ENCODE results near the gene AQP3.

The AQP3 gene

GRCh38 chr9:33414889-33415500 lies 32.4 kb downstream of the AQP3 start:
- DNase-seq (no peak), ATAC-seq (ENCODE audit: insufficient read depth, low read depth) (no peak)
- Histone ChIP-seq H3K4me3 (ENCODE audit: low read depth in 1 of 2, low read length in 2 of 2) (no peak overlapping the region; a peak in 1 of 4 replicates), H3K79me2 (ENCODE audit: insufficient read depth, low read length) (no peaks in the 10 kb centered on the region), H2AFZ (ENCODE audit: low read depth, low read length) (0 out of 2 replicates have a peak overlapping the region, but pooled peaks have one; percentile 90), H4K20me1 (ENCODE audit: insufficient read depth, low read length) (no peaks in the 10 kb centered on the region), H3K9me3 (ENCODE audit: insufficient read depth, low read length, severe bottlenecking) (no peaks in the 10 kb centered on the region), H3K4me2 (ENCODE audit: insufficient read depth, low read length) (peak overlapping the region; percentile 61; the same call in 1 of the 2 replicates), H3K9ac (ENCODE audit: low read depth, low read length) (no peak overlapping the region), H3K36me3 (ENCODE audit: insufficient read depth, low read length) (no peaks in the 10 kb centered on the region), H3K27me3 (ENCODE audit: insufficient read depth, low read length, poor library complexity) (no peaks in the 10 kb centered on the region), H3K4me1 (ENCODE audit: insufficient read depth, low read length) (peaks cover 22% of the 10 kb centered on the region), H3K27ac (ENCODE audit: low read length) (no peak overlapping the region)
- TF ChIP-seq EZH2 (IDR thresholded peaks at IDR 0.05; ENCODE audit: borderline replicate concordance, low read depth, low read length, severe bottlenecking) (no peak), CTCF (IDR thresholded peaks at IDR 0.05; ENCODE audit: borderline replicate concordance, extremely low read depth, low read length, poor library complexity, severe bottlenecking) (no peak)

GRCh38 chr9:33414268-33414667 lies 33.1 kb downstream of the AQP3 start:
- no peak for TF ChIP-seq EZH2 (IDR thresholded peaks at IDR 0.05; ENCODE audit: borderline replicate concordance, low read depth, low read length, severe bottlenecking)
- no peak for TF ChIP-seq CTCF (IDR thresholded peaks at IDR 0.05; ENCODE audit: borderline replicate concordance, extremely low read depth, low read length, poor library complexity, severe bottlenecking)
- Histone ChIP-seq H3K4me3 (ENCODE audit: low read depth in 1 of 2, low read length in 2 of 2) (no peak overlapping the region), H3K4me1 (ENCODE audit: insufficient read depth, low read length) (peaks cover 22% of the 10 kb centered on the region), H3K36me3 (ENCODE audit: insufficient read depth, low read length) (no peaks in the 10 kb centered on the region), H3K9me3 (ENCODE audit: insufficient read depth, low read length, severe bottlenecking) (no peaks in the 10 kb centered on the region), H3K9ac (ENCODE audit: low read depth, low read length) (no peak overlapping the region), H2AFZ (ENCODE audit: low read depth, low read length) (no peak overlapping the region), H3K4me2 (ENCODE audit: insufficient read depth, low read length) (no peak overlapping the region), H4K20me1 (ENCODE audit: insufficient read depth, low read length) (no peaks in the 10 kb centered on the region), H3K27ac (ENCODE audit: low read length) (no peak overlapping the region), H3K27me3 (ENCODE audit: insufficient read depth, low read length, poor library complexity) (no peaks in the 10 kb centered on the region), H3K79me2 (ENCODE audit: insufficient read depth, low read length) (no peaks in the 10 kb centered on the region)
- DNase-seq: no peak
- no peak for ATAC-seq (ENCODE audit: insufficient read depth, low read depth)

- ATAC-seq (ENCODE audit: insufficient read depth, low read depth) (no peak), DNase-seq (no peak)
- Histone ChIP-seq H3K36me3 (ENCODE audit: insufficient read depth, low read length) (no peaks in the 10 kb centered on the region), H3K9me3 (ENCODE audit: insufficient read depth, low read length, severe bottlenecking) (no peaks in the 10 kb centered on the region), H3K4me3 (ENCODE audit: low read depth in 1 of 2, low read length in 2 of 2) (no peak overlapping the region), H3K27ac (ENCODE audit: low read length) (no peak overlapping the region), H2AFZ (ENCODE audit: low read depth, low read length) (no peak overlapping the region), H3K79me2 (ENCODE audit: insufficient read depth, low read length) (no peaks in the 10 kb centered on the region), H4K20me1 (ENCODE audit: insufficient read depth, low read length) (no peaks in the 10 kb centered on the region), H3K4me1 (ENCODE audit: insufficient read depth, low read length) (no peaks in the 10 kb centered on the region), H3K27me3 (ENCODE audit: insufficient read depth, low read length, poor library complexity) (no peaks in the 10 kb centered on the region), H3K4me2 (ENCODE audit: insufficient read depth, low read length) (no peak overlapping the region), H3K9ac (ENCODE audit: low read depth, low read length) (no peak overlapping the region)
- no peak for TF ChIP-seq CTCF (IDR thresholded peaks at IDR 0.05; ENCODE audit: borderline replicate concordance, extremely low read depth, low read length, poor library complexity, severe bottlenecking)
- TF ChIP-seq EZH2 (IDR thresholded peaks at IDR 0.05; ENCODE audit: borderline replicate concordance, low read depth, low read length, severe bottlenecking): no peak
Observed at GRCh38 chr9:33408087-33408486, 39.3 kb downstream of the AQP3 start.

Measured in DND-41 (cell line).